Stimulated activated CD8-positive, alpha-beta memory T cell treated with anti-CD3 and anti-CD28 coated beads, Interleukin-2, amount 100 ng/mL, for 48 hours (primary cell): ENCODE results near the gene VEGFC.

ENCODE experiments used
- DNase-seq, 2 donors: peaks; one replicate each; pipeline ENCODE4 v3.0.0-alpha.2; 2020; ENCODE audit warnings: low read depth in 2 of 2

The VEGFC gene

GRCh38 chr4:176792326-176793059 lies at the start of gene VEGFC:
Gene VEGFC, minus strand, starts transcription at chr4:176792922. Its CDS starts 611 bp downstream, at chr4:176792311.
- DNase-seq = peak; percentile 12 to 14

GRCh38 chr4:176841711-176842112 lies 49.0 kb upstream of the VEGFC start:
- no peak for DNase-seq

GRCh38 chr4:176840166-176840565 lies 47.4 kb upstream of the VEGFC start:
- DNase-seq = no peak

GRCh38 chr4:176839656-176840055 lies 46.9 kb upstream of the VEGFC start:
- no peak for DNase-seq

- DNase-seq = no peak
These were observed 46.1 kb upstream of the VEGFC start for GRCh38 chr4:176838601-176839433.

- DNase-seq = no peak
These were observed 44.6 kb upstream of the VEGFC start for GRCh38 chr4:176837169-176837895.

GRCh38 chr4:176834531-176834930 lies 41.8 kb upstream of the VEGFC start:
- DNase-seq = no peak

- no peak for DNase-seq
These were observed 40.9 kb upstream of the VEGFC start for GRCh38 chr4:176833400-176834175.

GRCh38 chr4:176830971-176831370 lies 38.2 kb upstream of the VEGFC start:
- no peak for DNase-seq

- no peak for DNase-seq
These were observed 32.9 kb upstream of the VEGFC start for GRCh38 chr4:176825586-176825985.

GRCh38 chr4:176824645-176825366 lies 32.1 kb upstream of the VEGFC start:
- DNase-seq = no peak

- no peak for DNase-seq
These were observed 25.8 kb upstream of the VEGFC start for GRCh38 chr4:176818531-176818930.

GRCh38 chr4:176817204-176817603 lies 24.5 kb upstream of the VEGFC start:
- no peak for DNase-seq

- no peak for DNase-seq
These were observed 22.0 kb upstream of the VEGFC start for GRCh38 chr4:176814770-176815169.

GRCh38 chr4:176810481-176811249 lies 17.9 kb upstream of the VEGFC start:
- no peak for DNase-seq

GRCh38 chr4:176806778-176807375 lies 14.2 kb upstream of the VEGFC start:
- DNase-seq = no peak

GRCh38 chr4:176805155-176805554 lies 12.4 kb upstream of the VEGFC start:
- DNase-seq = no peak

GRCh38 chr4:176800891-176801534 lies 8.3 kb upstream of the VEGFC start:
- no peak for DNase-seq

GRCh38 chr4:176799653-176800052 lies 6.9 kb upstream of the VEGFC start:
- DNase-seq = no peak
